GM06990 (cell line): Measurements from ENCODE around the gene NPAS2.

Experiments
- DNase-seq: peaks from one replicate; pipeline ENCODE4 v3.0.0-alpha.2; 2011; ENCODE audit not compliant: insufficient read length; ENCODE audit errors: extremely low read depth
- H3K27me3 ChIP-seq: replicated peaks from 2 replicates; pipeline ENCODE4 v1.6.0; 2011; ENCODE audit warnings: low read length; ENCODE audit not compliant: control insufficient read depth, insufficient read depth
- H3K36me3 ChIP-seq: 2 replicates; pipeline ENCODE4 v1.5.1; 2011; ENCODE audit warnings: low read length; ENCODE audit not compliant: control insufficient read depth, insufficient read depth
- H3K4me3 ChIP-seq: replicated peaks from 2 replicates; pipeline ENCODE4 v1.5.1; 2011; ENCODE audit warnings: low read depth, mild to moderate bottlenecking, control low read depth, low read length
- TF ChIP-seq, protein P1 (sequence below): IDR thresholded peaks from 2 replicates; pipeline ENCODE4 v1.5.1; 2011; ENCODE audit warnings: low read length, control low read depth, mild to moderate bottlenecking, inconsistent platforms; ENCODE audit not compliant: insufficient read depth, poor library complexity, severe bottlenecking

Gene NPAS2

DNA sequence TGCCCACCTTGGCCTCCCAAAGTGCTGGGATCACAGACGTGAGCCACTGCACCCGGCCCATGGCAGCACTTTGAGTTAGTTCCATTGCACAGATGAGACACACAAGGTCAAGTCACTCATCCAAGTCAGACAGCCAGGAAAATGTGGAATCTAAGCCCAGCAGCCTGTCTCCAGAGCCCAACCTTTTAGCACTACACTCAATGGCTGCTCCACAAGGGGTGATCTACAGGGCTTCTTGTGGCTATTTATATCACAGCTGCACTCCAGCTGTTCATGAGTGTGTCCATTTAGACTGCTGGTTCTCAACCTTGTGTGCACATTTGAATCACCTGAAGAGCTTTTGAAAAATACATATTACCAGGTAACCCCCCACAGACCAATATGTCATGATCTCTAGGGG is 109.2 kb downstream of the NPAS2 start:
- TF ChIP-seq, protein P1, sequence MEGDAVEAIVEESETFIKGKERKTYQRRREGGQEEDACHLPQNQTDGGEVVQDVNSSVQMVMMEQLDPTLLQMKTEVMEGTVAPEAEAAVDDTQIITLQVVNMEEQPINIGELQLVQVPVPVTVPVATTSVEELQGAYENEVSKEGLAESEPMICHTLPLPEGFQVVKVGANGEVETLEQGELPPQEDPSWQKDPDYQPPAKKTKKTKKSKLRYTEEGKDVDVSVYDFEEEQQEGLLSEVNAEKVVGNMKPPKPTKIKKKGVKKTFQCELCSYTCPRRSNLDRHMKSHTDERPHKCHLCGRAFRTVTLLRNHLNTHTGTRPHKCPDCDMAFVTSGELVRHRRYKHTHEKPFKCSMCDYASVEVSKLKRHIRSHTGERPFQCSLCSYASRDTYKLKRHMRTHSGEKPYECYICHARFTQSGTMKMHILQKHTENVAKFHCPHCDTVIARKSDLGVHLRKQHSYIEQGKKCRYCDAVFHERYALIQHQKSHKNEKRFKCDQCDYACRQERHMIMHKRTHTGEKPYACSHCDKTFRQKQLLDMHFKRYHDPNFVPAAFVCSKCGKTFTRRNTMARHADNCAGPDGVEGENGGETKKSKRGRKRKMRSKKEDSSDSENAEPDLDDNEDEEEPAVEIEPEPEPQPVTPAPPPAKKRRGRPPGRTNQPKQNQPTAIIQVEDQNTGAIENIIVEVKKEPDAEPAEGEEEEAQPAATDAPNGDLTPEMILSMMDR: no peak
- no peak overlapping the region for H3K4me3 ChIP-seq
- no peaks in the 10 kb centered on the region for H3K36me3 ChIP-seq
- DNase-seq: no peak
- no peaks in the 10 kb centered on the region for H3K27me3 ChIP-seq

DNA sequence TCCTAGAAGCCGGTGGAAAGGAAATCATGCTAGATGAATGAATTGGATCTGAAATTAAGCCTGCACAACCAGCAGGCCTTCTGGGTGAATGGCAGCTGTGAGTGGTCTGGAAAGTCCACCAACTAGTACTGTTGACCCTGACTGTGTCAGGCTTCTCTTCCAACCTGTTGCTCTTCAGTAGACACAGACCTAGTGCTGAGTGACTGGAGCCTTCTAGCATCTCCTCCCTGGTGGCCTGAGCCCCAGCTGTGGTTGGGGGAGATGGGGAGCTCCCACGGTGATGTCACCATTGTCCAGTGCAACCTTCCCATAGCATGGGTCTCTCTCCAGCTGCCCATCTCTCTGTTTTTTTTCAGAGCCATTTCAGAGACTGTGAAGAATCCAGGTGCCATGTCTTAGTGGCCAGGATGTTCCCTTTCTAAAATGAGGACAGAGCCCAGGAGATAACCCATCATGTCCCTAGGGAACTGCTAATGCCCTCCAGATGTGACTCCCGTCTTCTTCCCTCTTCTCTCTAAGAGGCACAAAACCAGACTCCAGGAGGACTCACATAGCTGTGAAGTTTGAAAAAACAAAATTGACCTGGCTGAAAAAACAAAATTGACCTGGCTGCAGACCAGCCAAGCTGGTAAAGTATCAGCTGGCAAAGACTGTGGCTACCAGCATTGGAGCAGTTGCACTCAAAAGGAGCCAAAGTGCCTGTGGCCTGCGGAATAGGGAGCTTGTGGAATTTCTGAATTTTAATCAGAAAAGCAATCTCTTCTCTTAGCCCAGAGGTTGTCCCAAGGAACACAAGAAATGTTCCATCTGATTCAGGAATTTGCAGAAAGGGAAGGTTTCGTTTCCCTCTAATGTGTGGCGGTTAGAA is 114.8 kb downstream of the NPAS2 start:
- Histone ChIP-seq H3K36me3 (no peaks in the 10 kb centered on the region), H3K27me3 (no peaks in the 10 kb centered on the region), H3K4me3 (no peak overlapping the region)
- DNase-seq: no peak
- TF ChIP-seq, protein P1: no peak

DNA sequence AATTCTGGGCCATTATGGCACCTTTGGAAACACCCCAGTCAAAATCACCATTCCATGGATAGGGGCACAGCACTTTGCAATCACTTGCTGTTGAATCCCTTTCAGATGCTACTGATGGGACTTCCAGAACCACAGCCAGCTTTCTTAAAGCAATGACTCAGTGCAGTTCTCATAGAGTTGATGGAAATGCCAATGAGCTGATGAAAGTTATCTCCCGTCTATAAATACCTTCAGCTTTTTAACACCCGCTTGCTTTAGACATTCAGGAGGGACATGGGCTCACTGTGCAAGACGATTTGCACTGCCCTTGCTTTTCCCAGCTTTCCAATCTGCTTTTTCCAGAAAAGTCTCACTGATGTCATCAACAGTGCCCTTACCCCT is 115.4 kb downstream of the NPAS2 start:
- Histone ChIP-seq H3K36me3 (no peaks in the 10 kb centered on the region), H3K27me3 (no peaks in the 10 kb centered on the region), H3K4me3 (no peak overlapping the region)
- DNase-seq: no peak
- TF ChIP-seq, protein P1: no peak

DNA sequence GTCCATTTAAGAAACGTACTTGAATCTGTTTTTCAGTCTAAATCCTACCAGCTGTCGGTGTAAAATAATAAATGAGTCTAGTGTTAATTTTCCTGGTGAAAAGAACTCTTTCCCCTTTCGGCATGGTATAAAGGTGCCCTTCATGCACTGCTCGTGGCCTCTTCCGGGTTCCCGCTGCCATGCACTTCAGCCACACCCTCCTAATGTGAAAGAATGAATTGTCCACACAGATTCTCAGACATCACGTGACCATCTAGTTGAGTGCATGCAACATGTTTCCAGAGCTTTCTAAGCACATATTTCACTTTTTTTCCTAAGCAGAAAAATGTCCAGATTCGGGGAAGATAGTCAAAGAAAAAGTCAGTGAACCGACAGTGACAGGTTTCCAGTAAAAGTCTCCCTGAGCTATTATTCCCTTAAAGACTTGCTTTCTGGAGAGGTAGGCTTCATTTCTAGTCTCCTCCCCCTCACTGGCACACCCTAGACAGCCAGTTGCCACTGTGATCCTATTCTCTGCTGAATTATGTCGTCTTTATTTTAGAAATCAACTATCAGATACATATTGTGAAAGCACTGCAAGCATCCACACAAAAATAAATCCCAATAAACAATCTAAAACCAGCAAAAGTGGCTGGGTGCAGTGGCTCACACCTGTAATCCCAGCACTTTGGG is 116.3 kb downstream of the NPAS2 start:
- DNase-seq: no peak
- H3K36me3 ChIP-seq: no peaks in the 10 kb centered on the region
- H3K4me3 ChIP-seq: no peak overlapping the region
- H3K27me3 ChIP-seq: no peaks in the 10 kb centered on the region
- TF ChIP-seq, protein P1: no peak

DNA sequence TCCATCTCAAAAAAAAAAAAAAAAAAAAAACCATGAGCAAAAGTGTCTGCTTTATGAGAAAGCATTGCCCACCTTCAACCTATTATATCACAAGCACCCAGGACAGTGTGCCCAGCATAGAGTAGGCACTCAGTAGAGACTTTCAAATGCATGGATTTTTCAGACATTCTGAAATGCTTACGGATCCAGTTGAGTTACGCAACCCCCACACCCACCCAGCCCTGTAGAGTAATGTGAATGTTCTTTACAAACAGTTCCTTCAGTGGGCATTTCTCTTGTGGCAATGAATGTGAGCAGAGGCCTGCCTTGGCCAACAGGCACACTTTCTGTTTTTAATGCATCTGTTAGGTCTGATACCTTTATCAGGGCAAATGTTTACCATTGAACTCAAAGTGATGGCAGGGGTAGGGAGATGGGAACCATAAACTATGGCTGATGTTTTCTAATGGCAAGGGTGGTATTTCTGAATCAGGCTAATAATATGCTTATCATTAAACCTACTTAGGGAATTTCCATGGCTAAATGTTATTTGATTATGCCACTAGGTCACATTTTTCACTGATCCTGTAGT is 117.1 kb downstream of the NPAS2 start:
- TF ChIP-seq, protein P1: no peak
- Histone ChIP-seq H3K36me3 (no peaks in the 10 kb centered on the region), H3K4me3 (no peak overlapping the region), H3K27me3 (no peaks in the 10 kb centered on the region)
- no peak for DNase-seq
